HTERT RPE-1 (cell line): Measurements from ENCODE around the gene RHBDF2.

Experiments used
- in situ Hi-C: fragments of 300-500 bp; cut with MboI; formaldehyde crosslinking; loops from 4 replicates; pipeline ENCODE4 v1.14.3; 2020; ENCODE audit warnings: low sequenced_read_pairs

Gene RHBDF2

GRCh38 chr17:76502341-76503211, 1.4 kb upstream of the RHBDF2 start:
- in situ Hi-C loops, result no loop called here

DNA sequence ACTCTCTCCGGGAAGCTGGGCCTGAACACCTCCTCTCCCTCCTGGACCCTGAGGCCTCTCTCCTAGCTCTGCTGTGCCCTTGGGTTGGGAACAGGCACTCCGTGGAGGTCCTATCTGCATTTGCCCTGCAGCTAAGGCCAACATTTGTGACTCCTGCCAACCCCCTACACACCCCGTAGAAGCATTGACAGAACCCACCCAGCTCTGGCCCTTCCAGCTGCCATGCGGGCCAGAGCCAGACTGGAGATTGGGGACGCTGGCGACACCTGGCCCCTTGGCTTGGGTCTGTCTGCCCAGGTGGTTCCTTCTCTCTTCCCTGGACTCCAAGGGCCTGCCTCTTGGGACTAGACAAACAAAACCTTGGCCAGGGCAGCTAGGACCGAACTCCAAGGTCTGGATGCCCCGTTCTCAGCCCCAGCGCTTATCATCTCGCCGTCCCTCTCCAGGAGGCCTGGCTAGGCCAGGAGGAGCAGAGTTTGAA, 644 bp upstream of the RHBDF2 start:
- in situ Hi-C loops, result no loop called here

DNA sequence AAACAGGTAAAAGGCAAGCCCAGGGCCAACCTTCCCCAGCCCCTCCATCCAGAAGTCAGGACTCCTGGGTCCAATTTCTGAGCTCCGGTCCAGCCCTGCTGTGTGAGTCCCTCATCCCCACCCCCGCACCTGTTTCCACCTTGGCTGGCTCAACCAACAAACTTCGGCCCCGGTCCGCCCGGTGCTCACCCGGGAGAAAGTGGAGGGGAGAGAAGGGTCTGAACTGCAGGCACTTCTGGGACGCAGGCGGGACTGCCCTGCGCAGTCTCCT, 541 bp downstream of the RHBDF2 start:
- in situ Hi-C loops, result no loop called here

- in situ Hi-C loops, result no loop called here
Observed at GRCh38 chr17:76500074-76500746, 1.0 kb downstream of the RHBDF2 start.

DNA sequence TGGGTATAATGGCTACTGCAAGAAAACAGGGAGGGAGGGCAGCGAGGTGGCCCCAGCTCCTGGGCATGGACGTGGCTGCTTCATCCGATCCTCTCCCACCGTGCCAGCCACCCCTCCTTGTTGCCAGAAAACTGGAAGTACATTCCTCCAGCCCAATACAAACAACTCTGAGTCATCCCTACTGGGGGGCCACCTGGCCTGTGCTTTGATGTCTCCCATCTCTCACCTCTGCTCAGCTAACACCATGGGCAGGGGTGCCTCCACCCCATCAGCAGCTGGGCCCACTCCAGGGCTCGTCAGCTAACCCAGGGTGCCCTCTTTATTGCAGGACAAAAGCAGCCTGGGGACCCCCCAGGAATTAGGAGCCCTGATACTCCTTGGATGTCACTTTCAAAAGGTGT, 2.0 kb downstream of the RHBDF2 start:
- in situ Hi-C loops, result no loop called here

- in situ Hi-C loops, result no loop called here
Observed at GRCh38 chr17:76498876-76499251, 2.4 kb downstream of the RHBDF2 start.

DNA sequence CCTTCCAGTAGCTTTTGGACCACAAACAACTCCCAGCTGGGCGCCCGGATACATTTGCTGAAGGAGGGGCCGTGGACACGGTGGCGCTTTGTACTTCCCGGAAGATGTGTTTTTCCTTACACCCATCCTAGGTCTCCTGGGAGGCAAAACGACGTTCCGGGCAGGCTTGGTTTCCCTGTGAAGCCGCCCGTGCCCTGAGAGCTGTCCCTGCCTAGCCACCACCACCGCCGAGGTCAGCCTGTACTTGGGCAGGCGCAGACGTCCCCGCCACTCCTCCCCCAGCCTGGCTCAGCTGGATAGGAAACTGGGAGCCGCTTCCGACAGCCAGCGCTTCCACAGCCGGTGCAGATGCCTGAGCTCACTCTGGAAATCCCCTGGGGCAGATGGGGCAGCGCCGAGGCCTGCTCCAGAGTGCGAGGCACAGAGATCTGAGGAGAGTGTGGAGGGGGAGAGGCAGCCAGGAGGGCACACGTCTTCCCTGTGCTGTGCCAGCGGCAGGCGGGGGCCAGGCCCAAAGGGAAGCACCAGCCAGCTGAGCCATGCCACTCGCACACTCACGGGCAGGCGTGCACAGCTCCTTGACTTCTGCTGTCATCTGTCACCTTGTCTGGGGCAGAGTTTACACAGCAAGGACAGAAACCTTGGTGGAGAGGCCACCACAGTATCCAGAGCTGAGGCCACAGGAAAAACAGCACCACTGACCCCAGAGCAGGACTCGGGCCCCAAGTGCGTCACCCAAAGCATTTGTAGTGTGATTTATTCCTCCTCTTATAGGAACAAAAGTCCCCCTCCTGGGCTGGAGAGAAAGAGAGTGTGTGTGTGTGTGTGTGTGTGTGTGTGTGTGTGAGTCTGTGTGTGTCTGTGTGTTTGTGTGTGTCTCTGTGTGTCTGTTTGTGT, 3.0 kb downstream of the RHBDF2 start:
- in situ Hi-C loops, result no loop called here

DNA sequence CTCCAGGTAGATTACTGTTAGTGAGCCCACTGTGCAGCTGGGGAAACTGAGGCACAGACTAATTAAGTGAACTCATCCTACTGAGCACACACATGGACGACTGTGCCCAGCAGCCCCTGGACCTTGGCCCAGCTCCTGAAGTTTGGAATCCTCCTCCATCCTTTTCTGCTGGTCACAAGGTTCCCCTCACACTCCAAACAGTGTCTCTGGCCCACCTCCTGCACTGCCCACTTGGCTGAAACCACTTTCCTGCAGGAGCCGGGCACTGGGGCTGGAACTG, 3.6 kb downstream of the RHBDF2 start:
- in situ Hi-C loops, result no loop called here

- in situ Hi-C loops, result no loop called here
Observed at GRCh38 chr17:76496464-76496863, 4.8 kb downstream of the RHBDF2 start.

- in situ Hi-C loops, result no loop called here
Observed at GRCh38 chr17:76495663-76496400, 5.4 kb downstream of the RHBDF2 start.

DNA sequence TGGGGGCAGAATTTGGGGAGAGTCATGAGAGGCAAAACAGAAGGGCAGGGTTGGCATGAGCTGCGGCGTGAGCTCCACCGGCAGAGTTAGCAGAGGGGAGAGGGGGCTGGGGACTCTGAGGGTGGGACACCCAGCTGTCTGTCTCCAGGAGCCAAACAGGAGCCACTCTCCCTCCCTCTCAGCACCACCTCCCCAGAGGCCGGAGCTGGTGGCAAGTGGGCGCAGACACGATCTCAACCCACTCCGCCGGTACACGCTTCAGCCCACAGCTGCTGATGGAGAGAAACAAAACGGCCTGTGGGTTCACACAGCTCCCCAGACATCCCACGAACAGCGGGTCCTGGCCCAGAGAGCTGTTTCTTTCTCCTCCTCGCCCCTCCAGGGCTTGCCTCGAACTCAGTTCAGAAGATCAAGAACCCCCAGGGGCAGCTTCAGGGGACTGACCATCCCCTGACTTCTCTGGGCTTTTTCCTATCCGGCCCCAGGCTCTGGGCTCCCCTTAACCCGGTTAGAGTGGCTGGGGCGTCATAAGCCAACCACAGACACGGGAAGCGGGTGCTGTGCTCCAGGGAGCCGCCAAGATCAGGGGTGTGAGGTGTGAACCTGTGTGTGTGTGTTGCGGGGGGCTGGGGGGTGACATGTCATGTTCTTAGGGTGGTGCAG, 7.6 kb downstream of the RHBDF2 start:
- in situ Hi-C loops, result no loop called here

- in situ Hi-C loops, result no loop called here
Observed at GRCh38 chr17:76492989-76493501, 8.2 kb downstream of the RHBDF2 start.

DNA sequence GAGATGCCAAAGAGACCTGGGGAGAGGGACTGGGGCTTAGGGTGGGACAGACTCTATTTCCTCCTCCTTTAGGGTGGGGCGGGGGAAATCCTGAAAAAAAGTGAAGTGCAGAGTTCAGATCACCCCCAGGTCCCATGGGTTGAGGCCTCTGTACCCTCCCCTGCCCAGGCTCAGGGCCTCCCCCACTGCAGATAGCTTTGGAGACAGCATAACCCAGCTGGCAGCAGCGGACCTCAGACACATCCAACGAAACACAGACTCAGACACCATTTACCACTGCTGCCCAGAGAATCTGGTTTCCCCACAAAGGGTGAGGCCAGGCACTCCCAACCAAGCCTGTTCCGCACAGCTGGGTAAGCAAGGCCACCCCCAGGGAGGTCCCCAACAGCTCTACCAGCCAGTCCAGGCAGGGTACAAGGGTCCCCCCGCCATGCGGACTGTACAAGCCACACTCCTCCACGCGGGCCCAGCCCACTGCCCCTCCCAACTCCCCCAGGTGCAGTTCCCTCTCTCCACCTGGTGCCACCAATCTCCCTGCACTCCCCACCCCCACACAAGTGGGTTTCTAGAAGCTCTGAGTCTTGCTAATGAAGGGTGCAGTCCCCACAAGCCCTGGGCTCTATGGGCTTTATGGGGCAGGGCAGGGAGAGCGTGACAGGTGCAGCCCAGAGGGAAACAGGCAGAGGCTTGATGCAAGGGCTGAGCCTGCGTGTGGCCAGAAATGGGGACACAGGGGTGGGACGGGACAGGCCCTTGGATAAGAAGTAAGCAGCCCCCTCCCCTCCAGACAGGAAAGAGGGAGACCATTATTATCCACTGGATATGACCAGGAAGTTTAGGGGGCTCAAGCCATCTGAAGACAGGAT, 8.9 kb downstream of the RHBDF2 start:
- in situ Hi-C loops, result no loop called here

GRCh38 chr17:76491271-76492122, 9.7 kb downstream of the RHBDF2 start:
- in situ Hi-C loops, result no loop called here

DNA sequence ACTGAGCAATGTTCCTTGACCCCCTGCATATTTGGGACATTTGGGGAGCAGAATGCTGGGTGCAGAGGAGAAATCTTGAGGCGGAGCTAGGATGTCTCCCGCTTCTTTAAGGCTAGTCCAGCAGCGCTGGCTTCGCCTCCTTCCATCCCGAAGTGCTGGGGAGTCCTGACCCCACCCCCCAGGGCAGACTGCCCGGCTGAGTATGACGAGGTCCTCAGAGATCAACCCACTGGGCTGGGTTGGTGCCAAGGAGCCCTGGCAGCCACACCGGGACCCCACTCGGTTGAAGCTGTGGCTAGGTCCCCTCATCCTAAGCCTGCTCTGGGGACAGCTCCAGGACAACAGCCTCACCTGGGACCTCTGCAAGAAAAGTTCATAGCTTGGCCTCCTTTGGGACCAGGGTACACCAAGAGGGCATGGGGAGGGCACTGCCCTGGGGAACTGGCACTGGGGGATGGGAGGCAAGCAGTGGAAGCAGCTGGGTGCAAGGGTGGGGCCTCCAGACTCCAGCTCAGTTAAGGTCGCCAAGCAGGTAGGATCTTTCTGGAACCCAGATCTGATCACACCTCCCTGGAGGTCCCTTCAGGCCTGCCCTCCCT, 11.0 kb downstream of the RHBDF2 start:
- in situ Hi-C loops, result no loop called here

- in situ Hi-C loops, result no loop called here
Observed at GRCh38 chr17:76487451-76488192, 13.6 kb downstream of the RHBDF2 start.

GRCh38 chr17:76485569-76485968, 15.7 kb downstream of the RHBDF2 start:
- in situ Hi-C loops, result no loop called here
